Neural cell (in vitro differentiated cells): ENCODE measurements around the gene WDFY3. TPM values are rescaled to one million over a fixed set of nuclear protein-coding genes. Genes with fewer than 3 reads are reported as not detected.

Experiments used
- H2AFZ ChIP-seq: fragments of 200-600, 300-800 bp; sonication (generic), shearing (Covaris generic); 2 replicates; pipeline ENCODE4 v1.6.0; 2014; ENCODE audit warnings: low read depth, mild to moderate bottlenecking, antibody characterized with exemption, low read length, moderate library complexity
- H3F3A ChIP-seq: fragments of 200-600 bp; shearing (Covaris generic); 2 replicates; pipeline ENCODE4 v1.6.1; 2016; ENCODE audit warnings: mild to moderate bottlenecking, moderate library complexity, mixed read lengths, antibody characterized with exemption, low read length; ENCODE audit not compliant: insufficient read depth, poor library complexity, severe bottlenecking
- H3K27ac ChIP-seq: fragments of 200-600, 300-800 bp; sonication (generic), shearing (Covaris generic); 2 replicates; pipeline ENCODE4 v1.5.1; 2014; ENCODE audit warnings: mild to moderate bottlenecking, low read length, moderate library complexity
- H3K27me3 ChIP-seq: fragments of 300-800, 200-600 bp; sonication (generic), shearing (Covaris generic); 2 replicates; pipeline ENCODE4 v1.6.0; 2014; ENCODE audit warnings: mild to moderate bottlenecking, low read depth, low read length, moderate library complexity; ENCODE audit not compliant: insufficient read depth
- H3K36me3 ChIP-seq: fragments of 300-800, 200-600 bp; sonication (generic), shearing (Covaris generic); 2 replicates; pipeline ENCODE4 v1.5.1; 2014; ENCODE audit warnings: mild to moderate bottlenecking, antibody characterized with exemption, low read length, moderate library complexity; ENCODE audit not compliant: insufficient read depth
- H3K4me2 ChIP-seq: fragments of 300-800, 200-600 bp; sonication (generic), shearing (Covaris generic); 2 replicates; pipeline ENCODE4 v1.6.0; 2014; ENCODE audit warnings: mild to moderate bottlenecking, low read length
- H3K4me3 ChIP-seq: fragments of 300-800, 200-600 bp; sonication (generic), shearing (Covaris generic); 2 replicates; pipeline ENCODE4 v1.5.1; 2014; ENCODE audit warnings: mild to moderate bottlenecking, low read length, moderate library complexity
- H3K79me2 ChIP-seq: fragments of 200-600 bp; shearing (Covaris generic); replicated peaks from 2 replicates; pipeline ENCODE4 v1.6.0; 2014; ENCODE audit warnings: mild to moderate bottlenecking, low read length, moderate library complexity; ENCODE audit not compliant: insufficient read depth
- H3K9ac ChIP-seq: fragments of 300-800, 200-600 bp; sonication (generic), shearing (Covaris generic); 2 replicates; pipeline ENCODE4 v1.6.1; 2016; ENCODE audit warnings: mild to moderate bottlenecking, low read length, mixed read lengths
- H3K9me2 ChIP-seq: fragments of 200-600 bp; shearing (Covaris generic); 2 replicates; pipeline ENCODE4 v1.6.1; 2016; ENCODE audit warnings: mild to moderate bottlenecking, low read length, mixed read lengths; ENCODE audit not compliant: insufficient read depth
- H3K9me3 ChIP-seq: fragments of 200-600, 300-800 bp; sonication (generic), shearing (Covaris generic); 2 replicates; pipeline ENCODE4 v1.6.1; 2016; ENCODE audit warnings: mild to moderate bottlenecking, mixed run types, low read length, moderate library complexity, mixed read lengths
- H4K20me1 ChIP-seq: fragments of 200-600 bp; shearing (Covaris generic); 2 replicates; pipeline ENCODE4 v1.6.1; 2016; ENCODE audit warnings: mild to moderate bottlenecking, mixed run types; ENCODE audit not compliant: insufficient read depth
- EP300 ChIP-seq: fragments of 450-650 bp; conservative IDR thresholded peaks from 2 replicates; pipeline ENCODE4 v1.6.1; 2014; ENCODE audit warnings: antibody characterized with exemption, mild to moderate bottlenecking, moderate library complexity; ENCODE audit not compliant: poor library complexity, severe bottlenecking
- EZH2 ChIP-seq: fragments of 200-600, 300-800 bp; shearing (Covaris generic), sonication (generic); IDR thresholded peaks from 2 replicates; pipeline ENCODE4 v1.6.1; 2014; ENCODE audit warnings: antibody characterized with exemption, low read length, borderline replicate concordance, mild to moderate bottlenecking; ENCODE audit not compliant: insufficient read depth, poor library complexity, severe bottlenecking
- MXI1 ChIP-seq: fragments of 450-650 bp; conservative IDR thresholded peaks from 2 replicates; pipeline ENCODE4 v1.6.1; 2014; ENCODE audit warnings: antibody characterized with exemption, mild to moderate bottlenecking; ENCODE audit not compliant: poor library complexity, severe bottlenecking
- POLR2AphosphoS5 ChIP-seq: IDR thresholded peaks from 2 replicates; pipeline ENCODE4 v1.6.1; 2012
- RAD21 ChIP-seq: fragments of 450-650 bp; conservative IDR thresholded peaks from 2 replicates; pipeline ENCODE4 v1.6.1; 2014; ENCODE audit warnings: antibody characterized with exemption, mild to moderate bottlenecking, moderate library complexity
- REST ChIP-seq: IDR thresholded peaks from 2 replicates; pipeline ENCODE4 v1.6.1; 2012; ENCODE audit warnings: borderline replicate concordance
- SMC3 ChIP-seq: fragments of 450-650 bp; conservative IDR thresholded peaks from 2 replicates; pipeline ENCODE4 v1.6.1; 2014; ENCODE audit warnings: antibody characterized with exemption, mild to moderate bottlenecking, moderate library complexity; ENCODE audit not compliant: poor library complexity
- TAF1 ChIP-seq: IDR thresholded peaks from 2 replicates; pipeline ENCODE4 v1.6.1; 2012; ENCODE audit warnings: low read depth
- polyA plus RNA-seq: library from polyadenylated mRNA; depleted of rRNA; stranded (reverse); fragments of >200 nt; gene quantifications from 2 replicates; pipeline ENCODE4 v1.2.3, GENCODE V29; 2014
- TF ChIP-seq, protein P1 (sequence below): fragments of 450-650 bp; IDR thresholded peaks from 2 replicates; pipeline ENCODE4 v1.5.1; 2014; ENCODE audit warnings: antibody characterized with exemption, mild to moderate bottlenecking, moderate library complexity; ENCODE audit not compliant: poor library complexity, severe bottlenecking

WDFY3 gene
- polyA plus RNA-seq, 1 donor from 2014 or later: 39.8 TPM

- no peak overlapping the region for H3K9ac ChIP-seq
- TF ChIP-seq RAD21 (no peak), EP300 (no peak), TAF1 (no peak), REST (no peak), POLR2AphosphoS5 (no peak), EZH2 (no peak), SMC3 (no peak), MXI1 (no peak)
- TF ChIP-seq, protein P1, sequence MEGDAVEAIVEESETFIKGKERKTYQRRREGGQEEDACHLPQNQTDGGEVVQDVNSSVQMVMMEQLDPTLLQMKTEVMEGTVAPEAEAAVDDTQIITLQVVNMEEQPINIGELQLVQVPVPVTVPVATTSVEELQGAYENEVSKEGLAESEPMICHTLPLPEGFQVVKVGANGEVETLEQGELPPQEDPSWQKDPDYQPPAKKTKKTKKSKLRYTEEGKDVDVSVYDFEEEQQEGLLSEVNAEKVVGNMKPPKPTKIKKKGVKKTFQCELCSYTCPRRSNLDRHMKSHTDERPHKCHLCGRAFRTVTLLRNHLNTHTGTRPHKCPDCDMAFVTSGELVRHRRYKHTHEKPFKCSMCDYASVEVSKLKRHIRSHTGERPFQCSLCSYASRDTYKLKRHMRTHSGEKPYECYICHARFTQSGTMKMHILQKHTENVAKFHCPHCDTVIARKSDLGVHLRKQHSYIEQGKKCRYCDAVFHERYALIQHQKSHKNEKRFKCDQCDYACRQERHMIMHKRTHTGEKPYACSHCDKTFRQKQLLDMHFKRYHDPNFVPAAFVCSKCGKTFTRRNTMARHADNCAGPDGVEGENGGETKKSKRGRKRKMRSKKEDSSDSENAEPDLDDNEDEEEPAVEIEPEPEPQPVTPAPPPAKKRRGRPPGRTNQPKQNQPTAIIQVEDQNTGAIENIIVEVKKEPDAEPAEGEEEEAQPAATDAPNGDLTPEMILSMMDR: no peak
- H3K4me3 ChIP-seq: no peak overlapping the region
- H4K20me1 ChIP-seq: no peaks in the 10 kb centered on the region
- no peaks in the 10 kb centered on the region for H3F3A ChIP-seq
- H3K36me3 ChIP-seq: peaks cover 4% of the 10 kb centered on the region
- H3K27me3 ChIP-seq: no peaks in the 10 kb centered on the region
- H2AFZ ChIP-seq: no peak overlapping the region
- H3K79me2 ChIP-seq: peaks cover 59% of the 10 kb centered on the region
- no peak overlapping the region for H3K4me2 ChIP-seq
- H3K9me2 ChIP-seq: no peaks in the 10 kb centered on the region
- no peak overlapping the region for H3K27ac ChIP-seq
- H3K9me3 ChIP-seq: no peaks in the 10 kb centered on the region
Measured at GRCh38 chr4:84948056-84948455, 18.4 kb downstream of the WDFY3 start.

DNA sequence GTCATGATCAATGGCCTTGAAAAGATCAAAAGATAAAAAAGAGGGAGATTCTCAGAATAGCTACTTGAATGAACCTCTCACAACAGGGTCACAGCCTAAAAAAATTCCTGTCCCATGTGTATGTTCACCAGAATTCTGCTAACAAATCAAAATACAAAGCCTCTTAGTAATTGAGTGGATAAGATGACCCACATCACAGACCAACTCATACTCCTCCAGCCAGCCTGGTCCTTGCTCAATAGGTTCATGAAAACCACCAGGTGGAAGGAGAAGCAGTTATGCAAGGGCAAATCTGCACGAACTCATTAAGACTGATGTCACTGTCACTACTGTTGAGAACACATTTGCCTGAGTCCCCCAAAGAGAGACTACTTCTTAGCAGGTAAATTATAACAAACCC lies 21.5 kb downstream of the WDFY3 start:
- no peak overlapping the region for H3K27ac ChIP-seq
- H3K9ac ChIP-seq: no peak overlapping the region
- peaks cover 7% of the 10 kb centered on the region for H3K36me3 ChIP-seq
- no peaks in the 10 kb centered on the region for H4K20me1 ChIP-seq
- peaks cover 68% of the 10 kb centered on the region for H3K79me2 ChIP-seq
- no peak overlapping the region for H2AFZ ChIP-seq
- no peaks in the 10 kb centered on the region for H3K27me3 ChIP-seq
- TF ChIP-seq EZH2 (no peak), EP300 (no peak), TAF1 (no peak), RAD21 (no peak), SMC3 (no peak), POLR2AphosphoS5 (no peak)
- TF ChIP-seq, protein P1: no peak
- H3K9me2 ChIP-seq: no peaks in the 10 kb centered on the region
- H3F3A ChIP-seq: no peaks in the 10 kb centered on the region
- no peak overlapping the region for H3K4me3 ChIP-seq
- H3K9me3 ChIP-seq: no peaks in the 10 kb centered on the region
- H3K4me2 ChIP-seq: no peak overlapping the region
